HepG2 (cell line): Measurements from ENCODE around the gene GRIN3B.

Experiments
- ATF7 ChIP-seq, 2 experiments: fragments of 450-650 bp in 1 of 2; sonication (generic) in 1 of 2; formaldehyde crosslinking in 1 of 2; IDR thresholded peaks; 2 replicates each; pipeline versions ENCODE4 v1.4.0 to v1.6.1; 2016 to 2020; ENCODE audit warnings: antibody characterized with exemption in 1 of 2, mild to moderate bottlenecking in 1 of 2, missing genetic modification reagents in 1 of 2
- BRD4 ChIP-seq: sonication (generic); formaldehyde crosslinking; IDR thresholded peaks from 2 replicates; pipeline ENCODE4 v1.4.0; 2020; ENCODE audit warnings: missing genetic modification reagents
- E2F1 ChIP-seq: sonication (generic); formaldehyde crosslinking; IDR thresholded peaks from 2 replicates; pipeline ENCODE4 v1.5.0; 2020; ENCODE audit warnings: missing genetic modification reagents
- NBN ChIP-seq: fragments of 450-650 bp; conservative IDR thresholded peaks from 2 replicates; pipeline ENCODE4 v1.6.1; 2017
- NR2C2 ChIP-seq: sonication (generic); formaldehyde crosslinking; IDR thresholded peaks from 2 replicates; pipeline ENCODE4 v1.4.0; 2020; ENCODE audit warnings: missing genetic modification reagents, mild to moderate bottlenecking, moderate library complexity, borderline replicate concordance
- PHB2 ChIP-seq: fragments of 450-650 bp; IDR thresholded peaks from 2 replicates; pipeline ENCODE4 v1.6.1; 2018; ENCODE audit not compliant: partially characterized antibody
- POLR2AphosphoS5 ChIP-seq: IDR thresholded peaks from 2 replicates; pipeline ENCODE4 v1.6.1; 2012; ENCODE audit warnings: low read depth, low read length
- SRSF1 ChIP-seq: fragments of 200-400 bp; formaldehyde crosslinking; optimal IDR thresholded peaks from 2 replicates; pipeline ENCODE3; 2017; ENCODE audit warnings: mild to moderate bottlenecking, low read depth, low read length, moderate library complexity
- ZBTB20 ChIP-seq: sonication (generic); formaldehyde crosslinking; IDR thresholded peaks from 2 replicates; pipeline ENCODE4 v1.8.1; 2023; ENCODE audit warnings: missing genetic modification reagents, low read depth, mild to moderate bottlenecking, borderline replicate concordance
- TF ChIP-seq, protein P1 (sequence below): sonication (generic); formaldehyde crosslinking; IDR thresholded peaks from 2 replicates; pipeline ENCODE4 v1.8.1; 2023; ENCODE audit warnings: mild to moderate bottlenecking, inconsistent platforms, moderate library complexity, missing genetic modification reagents, borderline replicate concordance
- TF ChIP-seq, protein P2 (sequence below): sonication (generic); formaldehyde crosslinking; IDR thresholded peaks from 2 replicates; pipeline ENCODE4 v1.5.0; 2020; ENCODE audit warnings: mild to moderate bottlenecking, missing genetic modification reagents, moderate library complexity
- TF ChIP-seq, protein P3 (sequence below): sonication (generic); formaldehyde crosslinking; IDR thresholded peaks from 2 replicates; pipeline ENCODE4 v1.5.0; 2020; ENCODE audit warnings: missing genetic modification reagents

DNA sequence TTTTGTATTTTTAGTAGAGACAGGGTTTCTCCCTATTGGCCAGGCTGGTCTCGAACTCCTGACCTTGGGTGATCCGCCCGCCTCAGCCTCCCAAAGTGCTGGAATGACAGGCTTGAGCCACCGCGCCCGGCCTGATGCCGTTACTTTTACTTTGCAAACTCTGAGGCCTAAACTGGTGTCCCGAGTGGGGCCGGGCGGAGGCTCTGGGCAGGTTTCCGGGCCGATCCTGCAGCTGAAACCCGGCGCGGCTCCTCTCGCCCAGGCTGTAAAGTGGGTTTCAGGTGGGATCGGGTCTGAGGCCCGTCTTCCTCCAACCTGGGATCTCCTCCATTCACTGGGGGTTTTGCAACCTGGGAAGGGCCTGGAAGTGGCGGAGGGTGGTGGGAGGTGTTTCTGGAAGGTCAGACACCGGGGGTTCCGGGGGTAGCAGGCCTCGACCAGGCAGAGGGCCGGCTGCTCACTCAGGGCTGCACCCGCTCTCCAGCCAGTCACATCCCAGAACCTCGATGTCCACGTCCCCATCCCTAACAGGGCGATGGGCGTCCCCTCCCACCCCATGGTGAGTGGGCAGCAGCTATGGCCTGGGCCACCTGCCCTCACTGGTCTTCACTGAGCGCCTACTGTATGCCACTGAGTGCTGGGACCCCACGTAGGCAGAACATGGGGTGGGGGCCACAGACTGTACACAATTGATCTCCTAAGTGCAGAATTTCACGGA is 37.4 kb upstream of the GRIN3B start:
- TF ChIP-seq ATF7 (IDR thresholded peaks at IDR 0.05) (no peak), ATF7 (CRISPR knock-in tag; IDR thresholded peaks at IDR 0.05) (no peak), SRSF1 (no peak), ZBTB20 (CRISPR knock-in tag) (no peak), NR2C2 (CRISPR knock-in tag) (no peak), BRD4 (CRISPR knock-in tag) (no peak), NBN (no peak), E2F1 (CRISPR knock-in tag) (no peak), PHB2 (no peak), POLR2AphosphoS5 (no peak)
- TF ChIP-seq, protein P1, sequence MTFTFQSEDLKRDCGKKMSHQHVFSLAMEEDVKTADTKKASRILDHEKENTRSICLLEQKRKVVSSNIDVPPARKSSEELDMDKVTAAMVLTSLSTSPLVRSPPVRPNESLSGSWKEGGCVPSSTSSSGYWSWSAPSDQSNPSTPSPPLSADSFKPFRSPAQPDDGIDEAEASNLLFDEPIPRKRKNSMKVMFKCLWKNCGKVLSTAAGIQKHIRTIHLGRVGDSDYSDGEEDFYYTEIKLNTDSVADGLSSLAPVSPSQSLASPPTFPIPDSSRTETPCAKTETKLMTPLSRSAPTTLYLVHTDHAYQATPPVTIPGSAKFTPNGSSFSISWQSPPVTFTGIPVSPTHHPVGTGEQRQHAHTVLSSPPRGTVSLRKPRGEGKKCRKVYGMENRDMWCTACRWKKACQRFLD (CRISPR knock-in tag), result no peak
- TF ChIP-seq, protein P2, sequence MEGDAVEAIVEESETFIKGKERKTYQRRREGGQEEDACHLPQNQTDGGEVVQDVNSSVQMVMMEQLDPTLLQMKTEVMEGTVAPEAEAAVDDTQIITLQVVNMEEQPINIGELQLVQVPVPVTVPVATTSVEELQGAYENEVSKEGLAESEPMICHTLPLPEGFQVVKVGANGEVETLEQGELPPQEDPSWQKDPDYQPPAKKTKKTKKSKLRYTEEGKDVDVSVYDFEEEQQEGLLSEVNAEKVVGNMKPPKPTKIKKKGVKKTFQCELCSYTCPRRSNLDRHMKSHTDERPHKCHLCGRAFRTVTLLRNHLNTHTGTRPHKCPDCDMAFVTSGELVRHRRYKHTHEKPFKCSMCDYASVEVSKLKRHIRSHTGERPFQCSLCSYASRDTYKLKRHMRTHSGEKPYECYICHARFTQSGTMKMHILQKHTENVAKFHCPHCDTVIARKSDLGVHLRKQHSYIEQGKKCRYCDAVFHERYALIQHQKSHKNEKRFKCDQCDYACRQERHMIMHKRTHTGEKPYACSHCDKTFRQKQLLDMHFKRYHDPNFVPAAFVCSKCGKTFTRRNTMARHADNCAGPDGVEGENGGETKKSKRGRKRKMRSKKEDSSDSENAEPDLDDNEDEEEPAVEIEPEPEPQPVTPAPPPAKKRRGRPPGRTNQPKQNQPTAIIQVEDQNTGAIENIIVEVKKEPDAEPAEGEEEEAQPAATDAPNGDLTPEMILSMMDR (CRISPR knock-in tag), result no peak
- TF ChIP-seq, protein P3, sequence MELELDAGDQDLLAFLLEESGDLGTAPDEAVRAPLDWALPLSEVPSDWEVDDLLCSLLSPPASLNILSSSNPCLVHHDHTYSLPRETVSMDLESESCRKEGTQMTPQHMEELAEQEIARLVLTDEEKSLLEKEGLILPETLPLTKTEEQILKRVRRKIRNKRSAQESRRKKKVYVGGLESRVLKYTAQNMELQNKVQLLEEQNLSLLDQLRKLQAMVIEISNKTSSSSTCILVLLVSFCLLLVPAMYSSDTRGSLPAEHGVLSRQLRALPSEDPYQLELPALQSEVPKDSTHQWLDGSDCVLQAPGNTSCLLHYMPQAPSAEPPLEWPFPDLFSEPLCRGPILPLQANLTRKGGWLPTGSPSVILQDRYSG (CRISPR knock-in tag), result no peak
